Ovary (tissue), 9 donors: ENCODE data around the gene CDK5RAP1. TPM values are rescaled to one million over a fixed set of nuclear protein-coding genes. Genes with fewer than 3 reads are reported as not detected.

Experiments
- DNase-seq, 5 donors: peaks; one replicate each; pipeline ENCODE4 v3.0.0-alpha.2; 2019 to 2020
- H3K27ac ChIP-seq, 2 donors: fragments of 200-600 bp; one replicate each; pipeline versions ENCODE4 v1.5.1 to v1.8.0; 2019 to 2022
- H3K27me3 ChIP-seq: fragments of 200-600 bp; one replicate; pipeline ENCODE4 v1.8.0; 2022
- H3K36me3 ChIP-seq: fragments of 200-600 bp; sonication (generic); one replicate; pipeline ENCODE4 v1.5.1; 2019
- H3K4me1 ChIP-seq: one replicate; pipeline ENCODE4 v1.8.1; 2013; ENCODE audit warnings: mild to moderate bottlenecking, moderate library complexity; ENCODE audit not compliant: insufficient read depth
- H3K4me3 ChIP-seq: fragments of 200-600 bp; sonication (generic); one replicate; pipeline ENCODE4 v1.5.1; 2017
- H3K9me3 ChIP-seq, 2 donors: fragments of 200-600 bp in 1 of 2; sonication (generic) in 1 of 2; one replicate each; pipeline versions ENCODE4 v1.5.1 to v1.8.1; 2013 to 2019; ENCODE audit warnings: mild to moderate bottlenecking in 1 of 2, moderate library complexity in 1 of 2
- EP300 ChIP-seq: sonication (generic); formaldehyde crosslinking; IDR thresholded peaks from one replicate; pipeline ENCODE4 v1.6.1; 2017; ENCODE audit warnings: antibody characterized with exemption
- POLR2A ChIP-seq: fragments of 450-650 bp; IDR thresholded peaks from one replicate; pipeline ENCODE4 v1.6.1; 2017; ENCODE audit warnings: antibody characterized with exemption, mild to moderate bottlenecking, moderate library complexity
- WGBS, 3 donors: extraction: QIAGEN DNeasy Blood & Tissue Kit in 1 of 3; methylation state at CpG; one replicate each; pipeline versions ENCODE4 v1.1.5 to v1.1.7; 2013 to 2017; 5-methylcytosine and 5-hydroxymethylcytosine counted together
- intact Hi-C, 4 donors: fragments of 100-400 bp; cut with DNase I; formaldehyde crosslinking; loops; one replicate each; pipeline versions ENCODE4 v1.11.0 to v1.15.1; 2022 to 2023
- polyA plus RNA-seq, 2 donors: library from polyadenylated mRNA; stranded (reverse); fragments of 200-250 nt in 1 of 2; fragments of 350-450 nt in 1 of 2; fragmentation: Illumina TruSeq in 1 of 2; extraction: RNeasy Lipid Tissue Mini Kit (QIAGEN cat#74804) in 1 of 2; gene quantifications; one replicate each; pipeline ENCODE4 v1.2.3, GENCODE V29; 2013 to 2014
- total RNA-seq, 7 donors: library from RNA; depleted of rRNA in 2 of 7; stranded (reverse); fragments of >200 nt in 2 of 7; fragmentation: NEBNext Ultra II Directional in 3 of 7; extraction: Animal tissue kit (Norgen Biotek cat#: 25700) in 3 of 7; gene quantifications; one replicate each; pipeline versions ENCODE4 v1.1.0 to v1.2.4, GENCODE V29; 2016 to 2023
- TF ChIP-seq, protein P1 (sequence below), 3 donors: fragments of 450-650 bp in 2 of 3; fragments of 200-600 bp in 1 of 3; IDR thresholded peaks; one replicate each; pipeline versions ENCODE4 v1.5.1 to v1.8.0; 2016 to 2022; ENCODE audit warnings: antibody characterized with exemption in 3 of 3, mild to moderate bottlenecking in 1 of 3
- donor health status: DM: no; HTN: no; CAD: no; lungs with moderate emphysema.
- donor health status: DM: no; HTN: no; CAD: no.
- donor health status: Bipolar disorder and iron deficiency.
- donor health status: DM: yes; HTN: yes; CAD: no.
- donor health status: DM: no; HTN: no; CAD: no.
- donor health status: DM: yes; HTN: yes; CAD: no.

CDK5RAP1 gene
- total and polyA plus RNA-seq, 9 donors: 17.3 to 31.9 (median 19.4) TPM

DNA sequence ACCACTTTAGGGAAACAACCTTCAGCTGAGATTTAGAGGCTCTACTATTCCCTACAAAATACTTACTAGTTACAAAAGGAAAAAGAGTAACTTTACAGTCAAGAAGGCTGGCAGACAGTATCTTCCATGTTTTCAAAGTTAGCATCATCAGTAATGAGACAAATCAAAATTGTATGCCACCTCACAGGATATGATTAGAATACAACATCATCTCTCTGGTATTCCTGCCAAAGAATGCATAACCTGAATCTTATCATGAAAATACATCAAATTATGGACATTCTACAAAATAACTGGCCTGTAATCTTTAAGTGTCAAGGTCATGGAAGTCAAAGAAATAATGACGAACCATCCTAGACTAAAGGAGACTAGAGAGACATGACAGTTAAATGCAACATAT is 38.4 kb downstream of the CDK5RAP1 start:
- DNase-seq: no peak
- Histone ChIP-seq H3K27me3 (no peaks in the 10 kb centered on the region), H3K9me3 (no peaks in the 10 kb centered on the region), H3K4me3 (no peak overlapping the region), H3K36me3 (no peaks in the 10 kb centered on the region), H3K4me1 (no peaks in the 10 kb centered on the region), H3K27ac (no peak overlapping the region)
- intact Hi-C loops: no loop called here
- 47 to 62% (median 58%) methylated on average over 1 of the region's 1 CpG for WGBS, 3 donors
- TF ChIP-seq, protein P1, sequence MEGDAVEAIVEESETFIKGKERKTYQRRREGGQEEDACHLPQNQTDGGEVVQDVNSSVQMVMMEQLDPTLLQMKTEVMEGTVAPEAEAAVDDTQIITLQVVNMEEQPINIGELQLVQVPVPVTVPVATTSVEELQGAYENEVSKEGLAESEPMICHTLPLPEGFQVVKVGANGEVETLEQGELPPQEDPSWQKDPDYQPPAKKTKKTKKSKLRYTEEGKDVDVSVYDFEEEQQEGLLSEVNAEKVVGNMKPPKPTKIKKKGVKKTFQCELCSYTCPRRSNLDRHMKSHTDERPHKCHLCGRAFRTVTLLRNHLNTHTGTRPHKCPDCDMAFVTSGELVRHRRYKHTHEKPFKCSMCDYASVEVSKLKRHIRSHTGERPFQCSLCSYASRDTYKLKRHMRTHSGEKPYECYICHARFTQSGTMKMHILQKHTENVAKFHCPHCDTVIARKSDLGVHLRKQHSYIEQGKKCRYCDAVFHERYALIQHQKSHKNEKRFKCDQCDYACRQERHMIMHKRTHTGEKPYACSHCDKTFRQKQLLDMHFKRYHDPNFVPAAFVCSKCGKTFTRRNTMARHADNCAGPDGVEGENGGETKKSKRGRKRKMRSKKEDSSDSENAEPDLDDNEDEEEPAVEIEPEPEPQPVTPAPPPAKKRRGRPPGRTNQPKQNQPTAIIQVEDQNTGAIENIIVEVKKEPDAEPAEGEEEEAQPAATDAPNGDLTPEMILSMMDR (IDR thresholded peaks at IDR 0.05): no peak

DNA sequence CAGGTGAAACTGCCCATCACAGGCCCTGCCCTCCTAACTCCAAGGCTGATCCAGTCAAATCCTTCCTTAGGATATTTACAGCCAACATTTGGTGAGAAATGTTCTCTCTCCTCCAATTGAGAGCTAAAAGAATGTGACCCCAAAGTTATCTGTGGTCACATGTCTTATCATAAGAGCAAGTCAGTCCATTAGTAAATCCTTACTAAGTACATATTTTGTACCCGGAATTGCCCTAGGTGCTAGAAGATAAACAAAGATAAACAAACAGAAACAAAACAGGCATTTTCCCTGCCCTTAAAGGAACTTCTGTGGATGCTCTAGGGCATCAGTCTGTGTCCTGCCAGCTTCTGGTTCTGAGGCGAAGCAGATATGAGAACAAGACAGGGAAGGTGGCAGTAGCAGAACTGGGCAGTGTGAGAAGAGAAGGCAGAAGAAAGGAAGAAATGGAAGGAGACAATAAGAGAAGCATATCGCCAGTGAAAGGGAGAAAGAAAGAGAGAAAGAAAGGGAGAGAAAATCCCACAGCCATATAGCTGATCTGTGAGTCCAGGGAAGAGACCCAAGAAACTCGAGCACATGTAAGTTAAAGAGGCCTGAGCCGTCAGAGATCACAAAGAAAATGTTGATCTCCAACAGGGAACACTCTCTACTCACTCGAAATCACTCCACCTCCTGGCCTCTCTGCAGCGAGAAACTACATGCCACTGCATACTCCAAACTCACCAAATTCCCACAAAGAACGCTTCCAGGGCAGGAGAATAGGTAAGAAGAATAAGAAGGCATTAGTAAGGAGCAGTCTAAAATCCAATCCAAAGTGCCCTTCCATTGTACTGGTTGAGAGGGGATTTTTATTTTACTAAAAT is 41.7 kb downstream of the CDK5RAP1 start:
- Histone ChIP-seq H3K4me3 (no peak overlapping the region), H3K27ac (no peak overlapping the region), H3K4me1 (no peaks in the 10 kb centered on the region), H3K9me3 (no peaks in the 10 kb centered on the region), H3K36me3 (no peaks in the 10 kb centered on the region), H3K27me3 (no peaks in the 10 kb centered on the region)
- 72% methylated on average over 8 of the region's 8 CpGs for WGBS, 3 donors
- TF ChIP-seq EP300: no peak
- no peak for DNase-seq
- intact Hi-C loops: loop anchor here in 1 of 4 donors (5.0 kb wide), 1 partner anchor 332 kb away; no protein-coding TSS in a partner anchor

DNA sequence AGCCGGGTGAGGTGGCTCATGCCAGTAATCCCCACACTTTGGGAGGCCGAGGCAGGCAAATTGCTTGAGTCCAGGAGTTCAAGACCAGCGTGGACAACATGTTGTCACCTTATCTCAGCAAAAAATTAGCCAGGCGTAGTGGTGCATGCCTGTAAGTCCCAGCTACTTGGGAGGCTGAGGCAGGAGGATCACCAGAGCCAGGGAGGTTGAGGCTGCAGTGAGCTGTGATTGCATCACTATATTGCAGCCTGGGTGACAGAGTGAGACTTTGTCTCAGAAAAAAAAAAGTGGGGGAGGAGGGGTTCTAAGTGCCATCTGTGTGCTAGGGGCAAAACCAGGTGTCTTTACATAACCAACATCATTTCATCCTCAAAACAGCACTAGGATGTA is 48.3 kb downstream of the CDK5RAP1 start:
- H3K27me3 ChIP-seq: no peaks in the 10 kb centered on the region
- intact Hi-C loops: no loop called here
- no peaks in the 10 kb centered on the region for H3K9me3 ChIP-seq
- no peaks in the 10 kb centered on the region for H3K36me3 ChIP-seq
- no peak for TF ChIP-seq EP300
- TF ChIP-seq, protein P1 (IDR thresholded peaks at IDR 0.05): no peak
- no peak for TF ChIP-seq POLR2A
- no peak overlapping the region for H3K4me3 ChIP-seq
- no peak for DNase-seq
- 86 to 94% (median 91%) methylated on average over 4 of the region's 4 CpGs for WGBS, 3 donors
- no peaks in the 10 kb centered on the region for H3K4me1 ChIP-seq
- H3K27ac ChIP-seq: no peak overlapping the region

DNA sequence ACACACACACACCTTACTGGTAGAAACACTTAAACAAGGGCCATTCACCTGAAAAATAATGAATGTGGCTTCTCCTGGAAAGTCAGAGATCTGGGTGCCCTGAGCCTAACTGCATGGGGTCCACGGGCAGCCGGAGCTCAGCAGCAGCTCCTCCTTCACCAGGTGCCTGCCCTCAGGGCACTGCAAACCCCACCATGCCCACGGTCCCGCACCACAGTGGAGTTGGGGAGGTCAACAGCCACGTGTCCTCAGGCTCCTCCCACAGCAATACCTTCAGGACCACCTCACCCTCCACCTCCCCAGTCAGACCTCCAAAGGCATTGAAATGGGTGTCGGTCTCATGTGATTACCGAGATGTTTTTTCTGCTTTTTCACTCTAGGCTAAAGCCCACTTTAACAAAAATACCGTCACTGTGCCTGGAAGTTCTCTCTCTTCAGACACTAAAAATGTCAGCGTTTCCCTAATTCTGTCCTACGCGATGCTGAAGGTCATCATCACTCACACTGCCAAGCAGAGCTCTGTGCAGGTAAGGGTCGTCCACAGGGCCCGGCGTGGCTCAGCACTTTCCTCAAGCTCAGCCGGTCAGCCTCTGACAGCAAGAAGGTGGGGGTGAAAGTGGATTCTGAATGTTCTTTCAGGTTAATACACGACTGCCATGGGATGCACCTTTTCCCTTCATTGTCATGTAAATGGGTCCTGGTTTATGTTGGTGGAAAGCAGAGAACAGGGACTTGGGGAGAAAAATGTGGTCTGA is 48.9 kb downstream of the CDK5RAP1 start:
- no peak for DNase-seq
- Histone ChIP-seq H3K27me3 (no peaks in the 10 kb centered on the region), H3K36me3 (no peaks in the 10 kb centered on the region), H3K27ac (no peak overlapping the region), H3K4me3 (no peak overlapping the region), H3K4me1 (no peaks in the 10 kb centered on the region), H3K9me3 (no peaks in the 10 kb centered on the region)
- WGBS, 3 donors: 69 to 76% (median 73%) methylated on average over 16 of the region's 16 CpGs
- intact Hi-C loops: no loop called here
- TF ChIP-seq, protein P1 (IDR thresholded peaks at IDR 0.05): no peak
- TF ChIP-seq POLR2A (no peak), EP300 (no peak)

DNA sequence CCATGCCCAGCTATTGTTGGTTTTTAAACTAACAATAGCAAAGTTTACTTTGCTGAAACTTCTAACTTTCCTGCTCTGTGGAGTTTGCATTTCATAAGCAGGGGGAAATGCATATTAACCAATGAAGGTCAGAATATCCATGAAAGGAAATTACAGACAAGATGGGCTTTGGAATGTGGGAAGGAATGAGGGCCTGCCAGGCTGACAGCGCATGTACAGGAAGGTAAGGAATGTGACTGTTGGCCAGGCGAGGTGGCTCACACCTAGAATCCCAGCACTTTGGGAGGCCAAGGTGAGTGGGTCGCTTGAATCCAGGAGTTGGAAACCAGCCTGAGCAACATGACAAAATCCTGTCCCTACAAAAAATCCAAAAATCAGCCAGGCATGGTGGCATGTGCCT is 49.6 kb downstream of the CDK5RAP1 start:
- TF ChIP-seq POLR2A: no peak
- no peak for DNase-seq

More for the DNA sequence above, 49.6 kb downstream of the CDK5RAP1 start:
- Histone ChIP-seq H3K9me3 (no peaks in the 10 kb centered on the region), H3K27ac (no peak overlapping the region), H3K4me3 (no peak overlapping the region), H3K36me3 (no peaks in the 10 kb centered on the region), H3K27me3 (no peaks in the 10 kb centered on the region), H3K4me1 (no peaks in the 10 kb centered on the region)
- 53 to 84% (median 76%) methylated on average over 3 of the region's 3 CpGs for WGBS, 3 donors
- intact Hi-C loops: no loop called here
